NCI-H82 treated with DMSO at 0.1 percent for 48 hours (cell line): Measurements from ENCODE around the gene ABCA3.

Experiments used
- DNase-seq: peaks from one replicate; lab custom pipeline; 2025; ENCODE audit not compliant: unreplicated experiment; lab: John Stamatoyannopoulos, UW

ABCA3 gene

GRCh38 chr16:2235695-2236336 is 104.7 kb downstream of the ABCA3 start:
- DNase-seq = no peak

DNA sequence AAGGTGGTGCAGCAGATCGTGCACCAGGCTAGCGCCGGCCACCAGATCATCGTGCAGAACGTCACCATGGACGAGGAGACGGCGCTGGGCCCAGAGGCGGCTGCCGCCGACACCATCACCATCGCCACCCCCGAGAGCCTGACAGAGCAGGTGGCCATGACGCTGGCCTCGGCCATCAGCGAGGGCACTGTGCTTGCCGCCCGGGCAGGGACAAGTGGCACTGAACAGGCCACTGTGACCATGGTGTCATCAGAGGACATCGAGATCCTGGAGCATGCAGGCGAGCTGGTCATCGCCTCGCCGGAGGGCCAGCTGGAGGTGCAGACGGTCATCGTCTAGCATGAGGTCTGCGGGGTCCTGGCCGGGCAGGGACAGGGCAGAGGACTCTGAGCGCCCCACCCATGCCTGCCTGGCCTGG is 105.3 kb downstream of the ABCA3 start:
- no peak for DNase-seq

- DNase-seq = no peak
These were observed 105.7 kb downstream of the ABCA3 start for GRCh38 chr16:2234813-2235170.

GRCh38 chr16:2233872-2234812 is 106.4 kb downstream of the ABCA3 start:
- no peak for DNase-seq

- no peak for DNase-seq
These were observed 107.3 kb downstream of the ABCA3 start for GRCh38 chr16:2233046-2233775.

GRCh38 chr16:2232094-2232990 is 108.2 kb downstream of the ABCA3 start:
- DNase-seq = no peak

DNA sequence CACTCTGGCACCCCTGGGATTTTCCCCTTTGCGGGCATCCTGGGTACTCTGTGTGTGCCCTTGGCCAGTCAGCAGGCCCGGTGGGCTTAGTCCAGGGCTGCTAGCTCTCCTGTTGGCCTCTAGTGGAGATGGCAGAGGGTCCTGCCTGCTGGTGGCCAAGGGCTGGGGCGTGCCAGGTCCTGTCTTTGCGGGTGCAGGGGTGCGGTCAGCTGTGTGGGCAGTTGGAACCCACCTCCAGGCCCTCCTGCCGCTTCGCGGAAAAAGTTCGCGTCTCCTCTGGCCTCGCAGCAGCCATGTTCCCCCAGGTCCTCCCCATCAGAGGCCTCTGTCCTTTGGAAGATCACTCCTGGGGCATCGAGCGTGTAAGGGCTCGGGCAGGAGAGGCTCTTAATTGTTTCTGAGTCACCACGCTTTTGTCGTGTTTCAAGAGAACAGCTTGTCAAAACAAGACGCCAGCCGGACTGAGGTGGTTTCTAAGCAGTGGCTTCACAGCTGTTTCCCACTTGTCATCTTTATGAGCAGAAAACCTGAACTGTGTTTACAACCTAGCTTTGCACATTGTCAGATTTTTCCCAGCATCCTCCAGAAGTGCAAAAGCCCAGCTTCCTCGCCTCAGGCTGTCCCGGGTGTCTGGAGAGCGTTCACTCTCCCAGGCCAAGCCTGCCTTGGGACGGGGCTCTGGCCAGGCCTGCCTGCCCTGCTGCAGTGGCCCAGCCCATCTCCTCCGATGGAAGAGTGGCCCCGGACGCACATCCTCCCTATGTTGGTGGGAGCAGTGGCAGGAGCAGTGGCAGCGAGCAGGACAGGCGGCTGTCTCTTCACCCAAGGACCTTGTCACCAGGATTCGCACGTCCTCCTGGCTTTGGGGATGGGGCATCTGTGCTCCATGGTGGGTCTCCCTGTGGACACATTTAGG is 109.3 kb downstream of the ABCA3 start:
- DNase-seq = no peak

DNA sequence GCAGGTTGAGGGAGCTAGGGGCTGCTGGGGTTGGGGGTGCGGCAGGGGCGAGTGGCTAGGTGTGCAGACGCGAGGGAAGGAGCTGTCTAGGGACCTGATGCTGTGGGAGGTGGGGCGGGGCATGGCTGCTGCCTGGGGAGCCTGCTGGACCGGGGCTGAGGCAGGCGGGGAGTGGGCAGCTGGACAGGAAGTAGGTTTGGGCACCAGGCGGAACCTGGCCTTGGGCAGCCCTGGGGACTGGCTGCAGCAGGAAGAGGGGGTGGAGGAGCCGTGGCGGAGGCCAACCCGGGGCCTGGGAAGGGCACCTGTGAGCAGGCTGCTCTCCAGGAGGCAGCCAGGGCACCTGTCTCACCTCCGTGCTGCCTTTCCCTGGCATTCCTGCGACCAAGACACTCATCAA is 110.2 kb downstream of the ABCA3 start:
- DNase-seq = no peak

- DNase-seq = no peak
These were observed 110.8 kb downstream of the ABCA3 start for GRCh38 chr16:2229632-2230250.

GRCh38 chr16:2229091-2229490 is 111.4 kb downstream of the ABCA3 start:
- no peak for DNase-seq

DNA sequence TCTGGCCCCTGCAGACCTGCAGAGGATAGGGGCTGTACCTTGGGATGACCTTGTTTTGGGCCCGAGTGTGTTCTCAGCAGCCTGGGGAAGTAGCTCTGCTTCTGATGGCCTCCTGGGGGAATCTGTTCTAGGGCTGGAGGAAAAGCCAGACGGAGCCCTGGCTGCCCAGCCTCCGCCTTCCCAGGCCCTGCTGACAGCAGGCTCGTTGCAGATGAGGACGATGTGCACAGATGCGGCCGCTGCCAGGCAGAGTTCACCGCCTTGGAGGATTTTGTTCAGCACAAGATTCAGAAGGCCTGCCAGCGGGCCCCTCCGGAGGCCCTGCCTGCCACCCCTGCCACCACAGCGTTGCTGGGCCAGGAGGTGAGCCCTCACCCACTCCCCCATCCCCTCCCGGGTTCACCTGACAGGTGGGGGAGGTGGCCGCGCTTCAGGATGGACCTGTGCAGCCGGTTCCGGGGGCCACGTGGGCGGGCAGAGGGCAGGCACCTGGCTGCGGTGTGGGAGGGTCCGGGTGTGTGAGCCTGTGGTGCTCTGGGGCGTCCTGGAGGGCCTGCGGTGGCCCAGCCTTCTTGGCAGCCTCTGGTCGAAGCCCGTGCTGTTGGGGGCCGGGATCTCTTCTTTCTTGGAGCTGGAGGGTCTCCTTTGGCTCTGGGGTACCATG is 112.2 kb downstream of the ABCA3 start:
- DNase-seq = no peak

GRCh38 chr16:2226918-2227317 is 113.6 kb downstream of the ABCA3 start:
- DNase-seq = no peak

- DNase-seq = no peak
These were observed 114.2 kb downstream of the ABCA3 start for GRCh38 chr16:2226245-2226793.
